Stimulated activated CD8-positive, alpha-beta memory T cell treated with anti-CD3 and anti-CD28 coated beads, Interleukin-12 subunit alpha, Interleukin-12 subunit beta, amount 100 ng/mL, for 4 hours (primary cell): ENCODE data around the gene TNS1.

Source experiments
- DNase-seq: peaks from one replicate; pipeline ENCODE4 v3.0.0-alpha.2; 2020; ENCODE audit warnings: low read depth

TNS1 gene

DNA sequence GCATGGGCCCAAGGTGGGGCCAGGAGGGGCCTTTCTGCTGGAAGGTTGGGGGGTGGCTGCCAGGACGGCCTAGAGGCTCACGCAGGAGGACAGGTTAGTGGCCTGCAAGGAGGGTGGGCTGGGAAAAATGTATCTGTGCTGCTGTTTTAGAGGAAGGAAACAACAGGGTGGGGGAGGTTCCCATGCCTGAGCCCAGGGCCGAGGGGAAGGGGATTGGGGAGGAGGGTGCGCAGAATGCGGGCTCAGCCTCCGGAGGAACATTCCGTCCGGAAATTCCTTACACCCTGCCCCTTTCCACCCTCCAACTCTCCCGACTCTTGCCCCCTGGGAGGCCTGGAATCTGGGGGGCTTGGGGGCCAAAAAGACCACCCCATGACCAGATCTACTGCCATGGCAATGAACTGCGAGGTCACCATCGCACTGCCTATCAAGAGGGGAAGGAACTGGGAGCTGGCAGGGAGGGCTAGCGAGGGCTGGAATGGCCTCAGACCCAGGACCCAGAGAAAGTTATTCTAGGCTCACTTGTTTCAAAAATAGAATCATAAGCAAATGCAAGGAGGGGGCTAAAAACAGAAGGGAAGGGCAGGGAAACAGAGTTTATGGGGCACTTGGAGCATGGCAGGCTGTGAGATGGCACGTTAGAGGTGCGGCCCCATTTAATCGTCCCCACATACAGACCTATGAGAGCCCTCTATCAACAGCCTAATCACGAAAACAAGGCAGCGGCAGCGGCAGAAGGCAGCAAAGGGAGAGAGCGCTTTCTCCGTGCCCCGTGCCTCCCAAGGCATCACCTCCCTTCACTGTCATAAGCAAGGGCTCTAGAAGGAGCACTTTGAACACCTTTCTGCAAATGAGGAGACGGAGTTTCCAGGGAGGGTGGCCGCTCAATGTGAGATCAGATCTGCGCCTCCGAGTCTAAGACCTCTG lies 90.4 kb downstream of the TNS1 start:
- no peak for DNase-seq

DNA sequence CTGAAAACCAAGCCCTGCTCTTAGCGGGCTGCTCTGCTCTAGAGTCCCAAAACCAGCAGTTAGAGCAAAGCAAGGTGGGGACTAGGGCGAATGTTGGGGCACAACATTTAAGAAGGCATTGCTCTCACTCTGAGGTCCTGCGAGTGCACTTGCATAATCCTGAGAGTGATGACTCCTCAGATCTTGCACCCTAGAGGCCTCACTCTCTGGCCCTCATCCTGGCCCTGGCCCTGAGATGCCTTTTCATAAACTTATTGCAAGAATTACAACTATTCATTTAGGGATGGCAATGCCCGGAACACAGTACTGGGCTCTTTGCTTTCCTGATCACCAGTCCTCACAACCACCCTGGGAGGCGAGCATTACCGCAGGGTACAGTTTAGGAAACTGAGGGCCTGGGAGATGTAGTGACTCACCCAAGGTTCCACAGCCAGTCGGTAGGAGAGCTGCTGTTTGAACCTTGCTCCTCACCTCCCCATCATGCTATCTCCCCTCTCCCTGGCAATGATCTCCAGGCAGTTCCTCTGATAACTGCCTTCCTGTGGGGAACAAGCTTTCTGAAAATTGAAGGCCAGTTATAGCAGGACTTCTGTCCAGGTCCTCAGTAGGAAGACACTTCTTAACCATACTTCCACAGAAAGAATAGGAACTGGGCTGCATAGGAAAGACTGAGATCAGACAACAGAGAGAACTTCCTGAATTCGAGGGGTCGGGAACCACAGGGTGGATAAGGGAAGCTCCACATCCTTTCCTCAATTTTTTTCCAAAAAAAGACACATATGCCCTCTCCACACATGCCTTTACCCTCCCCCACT lies 91.3 kb downstream of the TNS1 start:
- no peak for DNase-seq

DNA sequence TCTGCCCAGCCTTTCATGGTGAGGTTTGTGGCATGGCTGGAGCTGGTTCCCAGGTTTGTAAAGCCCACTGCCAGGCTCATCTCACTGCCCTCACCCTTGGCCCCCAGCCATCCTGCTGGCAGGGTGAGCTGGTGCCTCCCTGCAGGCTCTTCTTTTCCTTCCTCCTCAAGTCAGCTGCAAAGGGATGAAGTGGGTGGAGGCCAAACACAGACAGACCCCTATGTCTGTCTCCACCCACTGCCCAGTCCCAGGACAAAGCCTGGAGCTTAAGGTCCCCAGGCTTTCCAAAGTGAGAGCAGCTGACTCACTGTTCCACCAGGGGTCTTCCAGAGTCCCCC lies 92.0 kb downstream of the TNS1 start:
- DNase-seq, result no peak

DNA sequence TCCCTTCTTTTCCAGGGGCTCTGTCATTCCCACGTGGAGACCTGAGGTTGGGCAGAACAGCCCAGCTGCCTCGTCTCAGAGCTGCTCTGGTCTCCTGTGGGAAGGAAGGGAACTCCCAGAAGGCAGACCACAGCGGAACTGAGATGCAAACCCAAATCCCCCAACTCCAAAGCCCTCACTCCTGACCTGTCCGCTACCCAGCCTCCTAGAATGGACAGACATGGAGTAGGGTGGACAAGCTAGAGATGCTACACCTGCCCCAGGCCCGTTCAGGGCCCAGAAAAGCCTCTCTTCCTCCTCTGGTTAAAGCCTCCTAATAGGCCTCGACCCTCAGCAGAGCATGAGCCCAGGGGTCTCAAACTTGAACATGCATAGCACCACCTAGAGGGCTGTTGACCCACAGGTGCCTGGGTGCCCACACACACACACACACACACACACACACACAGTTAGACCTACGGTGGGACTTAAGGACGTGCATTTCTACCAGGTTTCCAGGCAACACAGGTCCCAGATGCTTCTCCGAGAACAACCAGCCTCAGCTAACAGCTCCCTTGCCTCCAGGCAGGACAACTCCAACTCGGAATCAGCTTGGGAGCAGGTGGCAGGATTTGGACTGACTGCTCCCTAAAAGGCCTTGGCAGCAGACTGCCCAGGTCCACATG lies 93.5 kb downstream of the TNS1 start:
- no peak for DNase-seq

DNA sequence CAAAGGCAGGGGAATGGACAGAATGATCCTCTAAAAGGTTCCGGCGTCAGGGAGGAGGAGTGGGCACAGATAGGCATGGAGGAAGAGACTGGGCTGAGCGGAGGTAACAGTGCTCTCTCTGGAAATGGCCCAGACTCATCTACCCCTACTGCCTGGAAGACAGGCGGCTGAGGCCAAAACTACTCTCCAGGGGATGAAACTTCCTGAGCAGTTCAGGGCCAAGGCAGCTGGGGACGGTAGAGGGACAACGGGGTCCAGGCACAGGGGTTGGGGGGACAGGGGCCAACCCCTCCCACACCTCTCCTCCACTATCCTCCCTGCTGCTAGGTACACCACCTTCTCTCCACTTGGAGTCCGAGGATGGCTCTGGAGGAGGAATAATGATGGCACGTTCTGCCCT lies 94.3 kb downstream of the TNS1 start:
- no peak for DNase-seq

DNA sequence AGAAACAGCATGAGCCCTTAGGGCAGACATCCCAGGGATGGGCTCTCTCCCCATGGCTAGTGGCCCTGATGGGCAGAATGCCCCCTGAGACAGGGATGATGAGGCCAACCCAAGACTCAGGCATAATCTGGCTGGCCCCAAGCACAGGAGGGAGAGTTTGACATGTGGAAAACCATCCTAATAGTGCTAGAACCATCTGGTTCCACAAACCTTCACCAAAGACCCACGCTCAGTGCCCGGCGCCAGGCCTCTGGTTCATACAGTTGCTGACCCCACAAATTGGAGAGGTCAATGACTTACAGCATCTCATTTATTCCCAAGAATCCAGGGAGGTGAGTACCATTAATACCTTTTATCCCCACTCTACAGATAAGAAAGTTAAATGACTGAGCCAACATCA lies 95.5 kb downstream of the TNS1 start:
- DNase-seq, result no peak

DNA sequence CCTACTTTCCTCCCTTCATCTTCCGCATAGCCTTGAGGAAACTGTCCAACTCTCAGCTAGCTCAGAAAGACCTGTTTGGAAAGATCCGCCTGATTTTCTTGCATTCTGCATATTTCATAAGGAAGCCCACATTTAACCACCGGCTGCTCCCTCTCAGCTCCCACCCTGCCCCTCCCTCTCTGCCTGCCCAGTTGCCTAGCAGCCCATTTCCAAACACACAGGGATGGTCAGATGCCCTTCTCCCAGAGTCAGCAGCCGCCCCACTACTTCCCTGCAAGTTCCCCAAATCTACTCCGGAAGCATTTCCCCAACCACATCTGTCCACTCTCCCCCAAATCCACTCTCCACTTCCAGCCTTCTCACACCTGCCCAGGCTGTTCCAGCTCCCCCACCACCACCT lies 96.0 kb downstream of the TNS1 start:
- DNase-seq, result no peak

DNA sequence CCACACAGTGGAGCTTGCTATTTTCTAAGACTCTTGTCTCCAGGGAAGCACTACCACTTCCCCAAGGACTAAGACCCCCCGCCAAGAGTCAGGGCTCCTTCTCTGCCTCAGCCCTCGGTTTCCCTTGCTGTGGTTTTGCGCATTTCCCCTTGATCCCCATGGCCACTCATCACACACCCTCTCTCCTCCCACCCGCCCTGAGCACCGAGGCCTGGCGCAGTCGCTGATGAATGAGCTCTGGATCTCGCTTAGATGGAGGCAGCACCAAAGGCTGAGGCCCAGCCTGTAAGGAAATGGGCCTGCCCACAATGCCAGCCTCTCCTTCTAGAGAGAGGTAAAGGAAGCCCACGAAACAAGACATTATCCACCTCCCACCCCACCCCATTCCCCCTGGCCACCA lies 96.9 kb downstream of the TNS1 start:
- DNase-seq, result no peak

DNA sequence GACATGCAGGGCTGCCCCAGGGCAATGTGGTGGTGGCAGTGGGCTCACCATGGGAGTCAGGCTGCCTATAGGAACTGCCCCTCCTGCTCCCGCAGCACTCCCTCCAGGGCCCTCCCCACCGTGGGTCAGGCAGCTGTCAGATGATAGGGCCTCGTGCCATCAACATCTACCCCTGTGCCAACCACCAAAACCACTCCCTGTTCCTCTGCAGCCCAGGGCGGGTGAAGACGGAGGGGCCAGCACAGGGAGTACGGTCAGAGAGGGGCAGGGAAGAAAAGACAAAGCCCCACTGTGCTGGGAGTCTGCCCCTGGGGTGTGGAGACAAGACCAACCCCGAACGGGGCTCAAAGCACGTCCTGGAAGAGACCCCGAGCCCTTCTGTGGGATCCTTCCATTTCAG lies 97.4 kb downstream of the TNS1 start:
- DNase-seq, result no peak

DNA sequence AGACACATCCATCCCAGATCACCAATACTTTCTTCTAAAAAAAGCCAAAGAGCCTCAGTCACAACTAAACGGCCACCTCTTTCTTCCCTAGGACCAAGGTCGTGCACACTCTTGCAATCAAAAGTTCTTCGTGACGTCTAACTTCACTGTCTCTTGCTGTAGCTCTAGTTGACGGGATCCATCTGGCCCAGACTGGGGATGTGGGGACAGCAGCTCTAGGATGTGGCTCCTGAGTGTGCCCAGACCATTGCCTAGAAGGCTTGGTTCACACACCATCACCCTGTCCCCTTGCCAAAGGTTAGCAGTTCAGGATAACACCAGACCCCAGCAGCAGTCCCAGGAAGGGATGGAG lies 98.2 kb downstream of the TNS1 start:
- DNase-seq, result no peak

DNA sequence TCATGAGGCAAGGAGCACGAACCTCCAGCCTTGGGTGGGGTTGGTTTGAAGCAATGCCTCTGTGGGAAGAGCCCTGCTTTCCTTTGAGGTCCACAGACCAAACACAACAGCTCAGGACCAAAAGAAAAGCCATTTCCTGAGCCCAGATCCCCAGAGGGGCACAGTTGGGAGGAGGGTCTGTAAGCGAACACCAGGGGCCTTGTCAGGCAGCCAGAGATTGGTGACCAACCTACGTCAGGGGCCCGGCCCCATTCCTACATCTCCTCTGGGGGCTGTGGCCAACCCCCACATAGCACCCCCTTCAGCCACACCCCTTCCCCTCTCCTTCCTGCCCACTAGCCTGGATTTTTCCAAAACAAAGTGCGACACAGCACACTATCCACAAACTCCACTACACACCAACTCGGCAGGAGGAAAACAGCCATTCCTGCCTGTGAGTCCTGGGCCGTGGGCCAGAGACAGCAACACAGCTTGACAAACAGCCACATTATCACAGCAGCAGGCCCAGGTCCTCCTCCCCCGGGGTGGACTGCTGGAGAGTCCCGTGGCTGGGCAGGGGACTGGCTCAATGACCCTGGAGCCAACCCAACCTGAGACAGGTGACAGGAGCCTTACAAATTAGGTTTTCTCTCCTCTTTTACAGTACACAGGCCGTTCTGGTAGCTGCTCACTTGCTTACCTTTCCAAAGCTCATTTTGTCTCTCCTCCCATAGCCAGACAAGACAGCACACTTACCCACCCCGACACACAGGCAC lies 98.8 kb downstream of the TNS1 start:
- no peak for DNase-seq

DNA sequence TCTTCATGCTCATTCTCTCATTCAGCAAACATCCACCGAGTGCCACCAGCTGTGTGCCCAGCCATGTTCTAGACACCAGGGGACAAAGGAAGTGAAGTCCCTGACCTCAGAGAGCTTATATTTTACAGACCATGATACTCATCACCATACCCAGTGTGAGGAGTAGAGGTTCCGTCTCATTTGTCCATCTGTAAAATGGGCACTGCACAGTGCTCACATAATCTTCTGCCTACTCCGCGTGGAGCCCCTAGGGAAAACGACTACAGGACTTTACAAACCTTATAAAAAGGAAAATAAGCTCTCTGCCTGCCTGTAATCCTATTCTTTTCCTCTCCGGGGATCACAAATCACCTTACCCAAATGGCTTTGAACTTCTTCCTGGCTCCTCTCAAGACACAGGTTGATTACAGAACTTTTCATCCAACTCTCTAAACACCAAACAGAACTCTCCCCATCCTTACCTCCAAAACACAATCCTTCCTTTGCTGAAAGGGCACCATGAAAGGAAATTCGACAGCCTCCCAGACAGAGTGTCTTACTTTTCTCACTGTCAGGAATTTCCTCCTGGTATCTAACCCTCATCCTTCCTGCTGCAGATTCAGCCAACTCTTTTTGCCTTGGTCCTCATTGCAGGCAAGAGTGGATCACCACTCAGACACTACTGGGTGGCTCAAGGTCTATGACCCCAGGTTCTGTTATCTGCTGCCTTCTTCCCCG lies 99.5 kb downstream of the TNS1 start:
- DNase-seq, result no peak

DNA sequence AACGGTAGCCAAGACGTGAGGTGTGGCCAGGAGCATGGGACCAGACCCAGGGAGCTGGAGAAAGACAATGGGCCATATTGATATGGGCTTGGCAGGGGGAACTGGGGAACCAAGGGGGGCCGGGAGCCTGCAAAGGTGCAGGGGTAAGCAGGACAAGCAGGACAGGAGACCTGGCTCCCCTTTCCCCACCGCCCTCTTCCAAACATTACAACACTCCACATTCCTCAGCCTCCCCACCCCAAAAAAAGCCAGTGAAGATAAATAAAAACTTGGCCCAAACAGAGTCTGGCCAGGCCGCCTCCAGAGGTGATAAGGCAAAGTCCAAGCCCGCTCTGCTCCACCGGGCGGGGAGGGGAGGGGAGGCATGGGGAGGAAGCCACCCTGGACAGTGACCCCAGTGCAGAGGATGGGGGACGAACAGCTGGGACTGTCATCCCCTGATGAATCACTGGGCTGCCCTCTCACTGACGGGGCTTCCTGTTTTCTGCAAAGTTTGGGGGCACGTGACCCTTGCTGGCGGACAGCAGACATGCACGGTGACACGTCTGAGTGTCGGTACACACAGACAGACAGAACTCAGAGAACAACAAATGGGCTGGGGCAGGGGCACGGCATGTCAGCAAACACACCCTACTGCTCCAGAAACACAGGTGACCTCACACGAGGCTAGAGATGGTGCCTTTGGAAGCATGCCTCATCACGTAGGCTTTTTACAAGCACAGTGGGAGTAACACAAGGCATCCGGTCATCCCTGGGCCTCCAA lies 100.2 kb downstream of the TNS1 start:
- DNase-seq, result no peak

DNA sequence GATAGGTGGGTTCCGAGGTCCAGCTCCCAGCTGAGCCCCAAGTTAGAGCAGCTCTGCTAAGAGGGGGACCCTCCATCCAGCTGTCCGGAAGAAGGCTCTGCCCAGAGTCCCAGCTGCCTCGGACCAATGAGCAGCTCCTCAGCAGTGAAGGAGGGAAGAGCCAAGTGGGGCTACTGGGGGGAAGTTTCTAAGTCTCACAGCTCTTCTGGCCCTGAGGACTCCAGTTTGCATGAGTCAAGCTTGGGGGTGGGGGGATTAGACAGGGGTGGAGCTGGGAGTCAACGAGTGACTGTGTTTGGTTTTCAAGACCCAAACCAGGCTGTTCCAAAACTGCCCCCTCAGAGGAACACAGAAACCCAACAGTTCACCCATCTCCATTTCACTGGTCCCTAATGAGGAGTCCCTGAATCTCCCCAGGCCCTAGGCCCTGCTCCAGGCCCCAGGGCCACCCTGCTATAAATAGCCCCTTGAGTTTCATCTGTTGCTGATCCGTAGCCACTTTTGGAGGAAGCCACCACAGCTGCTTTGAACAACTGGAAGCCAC lies 100.9 kb downstream of the TNS1 start:
- no peak for DNase-seq

DNA sequence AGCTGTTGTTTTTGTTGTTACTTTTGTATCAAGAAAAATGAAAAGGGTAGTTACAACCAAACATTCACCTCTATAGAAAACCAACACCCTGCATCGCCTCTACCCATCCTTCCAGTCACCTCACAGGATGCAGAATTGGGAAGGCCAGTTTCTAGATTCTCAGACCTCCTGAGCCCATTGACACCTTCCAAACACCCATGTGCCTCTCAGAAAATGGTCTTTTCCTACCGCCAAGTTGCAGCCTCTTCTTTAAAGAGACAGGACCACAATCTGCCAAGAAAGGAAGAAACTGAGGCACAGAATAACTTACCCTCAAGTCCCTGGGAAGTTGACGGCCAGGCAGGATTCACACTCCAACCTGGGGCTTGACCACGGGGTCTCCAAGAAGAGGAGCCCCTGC lies 101.4 kb downstream of the TNS1 start:
- DNase-seq, result no peak

DNA sequence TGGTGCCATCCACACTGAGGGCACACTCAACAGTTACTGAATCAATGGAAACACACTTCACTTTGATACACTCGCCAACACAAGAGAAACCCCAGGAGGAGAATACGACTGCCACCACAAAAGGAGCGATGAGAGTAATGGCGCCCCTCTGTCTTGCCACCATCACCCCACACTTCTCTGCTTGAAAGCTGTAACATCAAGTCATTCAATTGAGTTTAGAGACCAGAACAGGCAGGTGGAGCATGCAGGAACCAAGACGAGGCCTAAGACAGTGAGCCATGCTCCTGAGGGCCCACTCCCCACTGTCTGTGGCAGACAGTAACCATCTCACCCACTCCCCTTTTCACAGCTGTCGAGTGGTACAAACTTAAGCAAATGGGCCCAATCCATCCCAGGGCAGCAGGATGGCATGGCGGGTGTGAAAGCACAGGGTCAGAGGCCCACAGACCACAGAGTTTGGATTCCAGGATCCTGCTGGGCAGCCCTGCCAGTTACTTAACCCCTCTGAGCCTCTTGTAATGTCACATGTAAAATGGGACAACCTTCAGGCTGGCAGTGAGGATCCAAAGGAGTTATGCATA lies 101.9 kb downstream of the TNS1 start:
- DNase-seq, result no peak

DNA sequence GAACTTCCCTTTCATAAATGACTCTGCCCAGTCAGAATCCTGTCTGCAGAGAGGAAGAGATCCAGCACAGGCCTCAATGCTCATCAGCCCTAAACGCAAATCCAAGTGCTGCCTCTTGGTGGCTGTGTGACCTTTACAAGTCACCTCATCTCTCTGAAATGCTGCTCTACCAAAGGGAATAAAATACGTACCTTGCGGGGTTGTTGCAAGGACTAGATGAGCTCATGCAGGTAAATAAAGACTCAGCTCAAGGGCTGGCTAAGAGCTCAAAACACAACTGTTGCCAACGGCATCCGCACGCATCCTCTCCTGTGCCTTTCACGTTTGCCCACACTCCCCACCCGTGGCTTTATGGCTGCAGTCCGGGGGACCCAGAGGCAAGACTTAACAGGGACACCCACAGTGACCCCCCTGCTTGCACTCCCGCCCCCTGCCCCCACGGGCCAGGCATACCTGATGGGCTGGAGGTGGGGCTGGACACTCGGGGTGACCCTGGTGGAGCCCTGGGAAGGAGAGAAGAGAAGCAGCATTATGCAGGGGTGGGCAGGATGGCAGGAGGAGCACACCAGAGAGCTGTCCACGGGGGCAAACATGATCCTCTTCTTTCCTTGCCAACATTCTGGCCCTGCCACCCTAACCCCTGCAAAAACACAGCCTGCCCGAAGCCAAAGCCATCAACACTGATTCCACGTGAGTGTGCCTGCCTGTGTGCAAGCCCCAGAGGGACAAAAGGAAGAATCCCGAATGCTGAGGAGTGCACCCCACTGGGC lies 102.6 kb downstream of the TNS1 start:
- no peak for DNase-seq

DNA sequence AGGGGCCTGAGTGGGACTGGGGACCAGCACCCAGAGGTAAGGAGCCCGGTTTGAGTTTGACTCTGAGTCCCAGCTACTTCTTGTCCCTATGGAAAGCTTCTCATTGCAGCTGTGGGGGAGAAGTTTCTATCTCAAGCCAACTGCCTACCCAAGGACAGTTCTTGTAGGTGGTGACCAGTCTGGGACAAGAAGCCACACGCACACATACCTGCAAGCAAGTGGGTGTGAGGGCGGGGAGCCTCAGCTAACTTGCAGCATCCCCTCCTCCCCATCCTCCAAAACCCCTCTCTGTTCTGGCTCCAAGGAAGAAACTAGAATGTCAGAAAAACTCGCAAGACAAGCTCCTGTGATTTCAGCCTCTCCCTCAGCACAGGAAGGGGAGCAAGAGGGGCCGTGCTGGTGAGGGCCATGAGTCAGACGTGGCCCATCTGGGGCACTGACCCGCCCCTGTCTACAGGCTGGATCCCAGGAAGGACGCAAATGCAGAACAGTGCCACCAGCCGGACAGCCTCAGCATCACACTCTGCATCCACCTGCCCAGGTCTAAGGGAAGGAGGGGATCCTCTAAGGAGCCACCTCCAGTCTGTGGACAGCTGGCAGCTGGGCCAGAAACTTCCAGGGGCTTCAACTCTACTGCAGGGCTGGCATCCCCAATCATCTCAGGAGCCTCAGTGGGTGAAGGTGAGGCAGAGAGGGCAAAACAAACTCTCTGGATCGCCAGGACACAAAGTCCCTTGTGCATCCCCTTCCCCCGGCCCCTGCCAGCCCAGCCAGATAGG lies 103.4 kb downstream of the TNS1 start:
- DNase-seq, result no peak
